IgD-negative memory B cell (primary cell): ENCODE results near the gene SLC15A3. TPM values are rescaled to one million over a fixed set of nuclear protein-coding genes. Genes with fewer than 3 reads are reported as not detected.
"Not testable (repeated sequence)": the region's sequence is repeated elsewhere in the genome, so short reads cannot be mapped to it uniquely, and the experiment has no call there.

Experiments used
- H3K27ac Mint-ChIP-seq, 3 donors: one replicate each; pipeline ENCODE4 v1.8.0; 2020 to 2022; ENCODE audit warnings: mild to moderate bottlenecking in 3 of 3, mixed read lengths in 3 of 3, moderate library complexity in 1 of 3
- H3K27me3 Mint-ChIP-seq: one replicate; pipeline ENCODE4 v1.8.0; 2021; ENCODE audit warnings: mixed read lengths
- H3K36me3 Mint-ChIP-seq: one replicate; pipeline ENCODE4 v1.8.0; 2020; ENCODE audit warnings: mild to moderate bottlenecking, mixed read lengths
- H3K4me1 Mint-ChIP-seq, 3 donors: one replicate each; pipeline ENCODE4 v1.8.0; 2020 to 2022; ENCODE audit warnings: mixed read lengths in 3 of 3, mild to moderate bottlenecking in 1 of 3
- H3K4me3 Mint-ChIP-seq, 4 donors: one replicate each; pipeline ENCODE4 v1.8.0; 2020 to 2022; ENCODE audit warnings: mild to moderate bottlenecking in 4 of 4, mixed read lengths in 4 of 4, moderate library complexity in 3 of 4
- H3K9me3 Mint-ChIP-seq, 3 donors: one replicate each; pipeline ENCODE4 v1.8.0; 2020 to 2021; ENCODE audit warnings: mixed read lengths in 3 of 3, mild to moderate bottlenecking in 1 of 3
- polyA plus RNA-seq: library from polyadenylated mRNA; unstranded; fragments of 300-500 nt; fragmentation: Illumina TruSeq; gene quantifications from one replicate; pipeline ENCODE4 v1.2.3, GENCODE V29; 2021

SLC15A3 gene
- polyA plus RNA-seq, 1 donor from 2014 or later = 15.2 TPM

GRCh38 chr11:60984636-60985035 lies 32.7 kb upstream of the SLC15A3 start:
- Mint-ChIP-seq H3K27me3 (peaks cover 2% of the 10 kb centered on the region), H3K9me3 (no peaks in the 10 kb centered on the region), H3K36me3 (no peaks in the 10 kb centered on the region), H3K27ac (peak overlapping the region in 1 of 3 donors; percentile 86), H3K4me1 (peaks cover 22 to 34% (median 28%) of the 10 kb centered on the region in 3 donors), H3K4me3 (no peak overlapping the region)

- Mint-ChIP-seq H3K4me1 (peaks cover 20 to 29% (median 23%) of the 10 kb centered on the region in 3 donors), H3K27ac (peak overlapping the region in 1 of 3 donors; percentile 86), H3K9me3 (no peaks in the 10 kb centered on the region), H3K36me3 (no peaks in the 10 kb centered on the region), H3K4me3 (no peak overlapping the region), H3K27me3 (peaks cover 2% of the 10 kb centered on the region)
Observed at GRCh38 chr11:60984149-60984548, 32.2 kb upstream of the SLC15A3 start.

GRCh38 chr11:60982184-60982583 lies 30.2 kb upstream of the SLC15A3 start:
- Mint-ChIP-seq H3K4me3 (peak overlapping the region in 1 of 4 donors; percentile 33), H3K27me3 (peaks cover 2% of the 10 kb centered on the region), H3K27ac (no peak overlapping the region), H3K9me3 (no peaks in the 10 kb centered on the region), H3K36me3 (no peaks in the 10 kb centered on the region), H3K4me1 (peaks cover 20 to 30% (median 20%) of the 10 kb centered on the region in 3 donors)

- peaks cover 19 to 30% (median 20%) of the 10 kb centered on the region in 3 donors for H3K4me1 Mint-ChIP-seq
- H3K36me3 Mint-ChIP-seq = no peaks in the 10 kb centered on the region
- H3K27me3 Mint-ChIP-seq = peaks cover 2% of the 10 kb centered on the region
- no peak overlapping the region for H3K27ac Mint-ChIP-seq
- H3K9me3 Mint-ChIP-seq = no peaks in the 10 kb centered on the region
- H3K4me3 Mint-ChIP-seq = no peak overlapping the region
Observed at GRCh38 chr11:60981515-60981914, 29.5 kb upstream of the SLC15A3 start.

- H3K4me3 Mint-ChIP-seq = peak overlapping the region in 2 of 4 donors; percentile 9 to 28
- peaks cover 8 to 12% (median 9%) of the 10 kb centered on the region in 3 donors for H3K4me1 Mint-ChIP-seq
- no peaks in the 10 kb centered on the region for H3K36me3 Mint-ChIP-seq
- H3K9me3 Mint-ChIP-seq = no peaks in the 10 kb centered on the region
- peaks cover 2% of the 10 kb centered on the region for H3K27me3 Mint-ChIP-seq
- no peak overlapping the region for H3K27ac Mint-ChIP-seq
Observed at GRCh38 chr11:60978546-60979380, 26.8 kb upstream of the SLC15A3 start.

GRCh38 chr11:60977836-60978235 lies 25.9 kb upstream of the SLC15A3 start:
- no peak overlapping the region for H3K27ac Mint-ChIP-seq
- H3K27me3 Mint-ChIP-seq = no peaks in the 10 kb centered on the region
- H3K9me3 Mint-ChIP-seq = no peaks in the 10 kb centered on the region
- no peak overlapping the region for H3K4me3 Mint-ChIP-seq
- H3K36me3 Mint-ChIP-seq = no peaks in the 10 kb centered on the region
- H3K4me1 Mint-ChIP-seq = peaks cover 3 to 11% (median 7%) of the 10 kb centered on the region in 3 donors

- H3K4me1 Mint-ChIP-seq = peaks cover 3 to 11% (median 7%) of the 10 kb centered on the region in 3 donors
- no peak overlapping the region for H3K27ac Mint-ChIP-seq
- H3K27me3 Mint-ChIP-seq = no peaks in the 10 kb centered on the region
- H3K4me3 Mint-ChIP-seq = no peak overlapping the region
- H3K36me3 Mint-ChIP-seq = no peaks in the 10 kb centered on the region
- no peaks in the 10 kb centered on the region for H3K9me3 Mint-ChIP-seq
Observed at GRCh38 chr11:60977224-60977623, 25.2 kb upstream of the SLC15A3 start.

- no peaks in the 10 kb centered on the region for H3K36me3 Mint-ChIP-seq
- no peaks in the 10 kb centered on the region for H3K9me3 Mint-ChIP-seq
- peaks cover 18 to 27% (median 18%) of the 10 kb centered on the region in 3 donors for H3K4me1 Mint-ChIP-seq
- H3K27me3 Mint-ChIP-seq = no peaks in the 10 kb centered on the region
- H3K27ac Mint-ChIP-seq = peak overlapping the region in 1 of 3 donors; percentile 87
- peak overlapping the region in 2 of 4 donors; percentile 33 to 72 for H3K4me3 Mint-ChIP-seq
Observed at GRCh38 chr11:60974726-60975125, 22.8 kb upstream of the SLC15A3 start.

- H3K27ac Mint-ChIP-seq = peak overlapping the region in 1 of 3 donors; percentile 87
- peak overlapping the region in 1 of 4 donors; percentile 72 for H3K4me3 Mint-ChIP-seq
- H3K36me3 Mint-ChIP-seq, H3K9me3 Mint-ChIP-seq, H3K27me3 Mint-ChIP-seq: not testable (repeated sequence)
- peaks cover 18 to 27% (median 18%) of the 10 kb centered on the region in 3 donors for H3K4me1 Mint-ChIP-seq
Observed at GRCh38 chr11:60974316-60974715, 22.3 kb upstream of the SLC15A3 start.

GRCh38 chr11:60973699-60974098 lies 21.7 kb upstream of the SLC15A3 start:
- peaks cover 18 to 27% (median 18%) of the 10 kb centered on the region in 3 donors for H3K4me1 Mint-ChIP-seq
- H3K36me3 Mint-ChIP-seq = no peaks in the 10 kb centered on the region
- H3K4me3 Mint-ChIP-seq = peak overlapping the region in 2 of 4 donors; percentile 44 to 72
- no peaks in the 10 kb centered on the region for H3K9me3 Mint-ChIP-seq
- no peaks in the 10 kb centered on the region for H3K27me3 Mint-ChIP-seq
- H3K27ac Mint-ChIP-seq = no peak overlapping the region

GRCh38 chr11:60972182-60973030 lies 20.4 kb upstream of the SLC15A3 start:
- peaks cover 0 to 5% (median 4%) of the 10 kb centered on the region in 3 donors for H3K9me3 Mint-ChIP-seq
- peak overlapping the region in 2 of 3 donors; percentile 31 to 85 for H3K27ac Mint-ChIP-seq
- H3K36me3 Mint-ChIP-seq = no peaks in the 10 kb centered on the region
- H3K4me3 Mint-ChIP-seq = peak overlapping the region in 3 of 4 donors; percentile 79 to 93 (median 84)
- H3K4me1 Mint-ChIP-seq = peaks cover 13 to 24% (median 18%) of the 10 kb centered on the region in 3 donors
- H3K27me3 Mint-ChIP-seq = no peaks in the 10 kb centered on the region

GRCh38 chr11:60971520-60971919 lies 19.5 kb upstream of the SLC15A3 start, which contains the start of gene CD6:
TSS of gene CD6 (plus strand) at chr11:60971680. CDS start at chr11:60971866, 186 bp downstream.
- Mint-ChIP-seq H3K27me3 (no peaks in the 10 kb centered on the region), H3K36me3 (no peaks in the 10 kb centered on the region), H3K4me3 (peak within 1 kb of the TSS; percentile 13 to 93 (median 85)), H3K27ac (peak within 1 kb of the TSS; percentile 37 to 85 (median 69)), H3K9me3 (peaks cover 0 to 5% (median 4%) of the 10 kb centered on the region in 3 donors), H3K4me1 (peaks cover 13 to 22% (median 18%) of the 10 kb centered on the region in 3 donors)

- Mint-ChIP-seq H3K27ac (peak overlapping the region in 2 of 3 donors; percentile 69 to 85), H3K4me1 (peaks cover 13 to 21% (median 15%) of the 10 kb centered on the region in 3 donors), H3K36me3 (no peaks in the 10 kb centered on the region), H3K9me3 (peaks cover 0 to 5% (median 4%) of the 10 kb centered on the region in 3 donors), H3K4me3 (peak overlapping the region in 3 of 4 donors; percentile 13 to 93 (median 91)), H3K27me3 (no peaks in the 10 kb centered on the region)
Observed at GRCh38 chr11:60970890-60971289, 18.9 kb upstream of the SLC15A3 start.

GRCh38 chr11:60970369-60970774 lies 18.4 kb upstream of the SLC15A3 start:
- Mint-ChIP-seq H3K27me3 (no peaks in the 10 kb centered on the region), H3K36me3 (no peaks in the 10 kb centered on the region)

More at GRCh38 chr11:60970369-60970774, 18.4 kb upstream of the SLC15A3 start:
- Mint-ChIP-seq H3K4me3 (peak overlapping the region in 3 of 4 donors; percentile 28 to 90 (median 85)), H3K9me3 (peaks cover 0 to 5% (median 4%) of the 10 kb centered on the region in 3 donors), H3K27ac (peak overlapping the region in 1 of 3 donors; percentile 50), H3K4me1 (peaks cover 13 to 21% (median 15%) of the 10 kb centered on the region in 3 donors)
